PFSK-1 (cell line): ENCODE results near the gene TMEM163.

Experiments used
- FOXP2 ChIP-seq: optimal IDR thresholded peaks from 2 replicates; pipeline ENCODE3; 2011; ENCODE audit warnings: borderline replicate concordance, control low read depth, inconsistent platforms; ENCODE audit not compliant: insufficient read depth; ENCODE audit errors: extremely low read length, extremely low read depth
- POLR2AphosphoS5 ChIP-seq: IDR thresholded peaks from 2 replicates; pipeline ENCODE4 v1.6.1; 2012; ENCODE audit warnings: low read depth, mild to moderate bottlenecking, control low read depth, low read length, moderate library complexity
- REST ChIP-seq, 2 experiments: IDR thresholded peaks; 2 replicates each; pipeline versions ENCODE4 v1.6.1 to v1.8.0; 2011 to 2012; ENCODE audit warnings: low read depth in 2 of 2, low read length in 2 of 2, control low read depth in 1 of 2, inconsistent platforms in 1 of 2, mild to moderate bottlenecking in 1 of 2, moderate library complexity in 1 of 2; ENCODE audit not compliant: insufficient read depth in 1 of 2
- SIN3A ChIP-seq: IDR thresholded peaks from 2 replicates; pipeline ENCODE4 v1.6.1; 2012; ENCODE audit warnings: mild to moderate bottlenecking, low read length, moderate library complexity, borderline replicate concordance; ENCODE audit not compliant: insufficient read depth
- TAF1 ChIP-seq: IDR thresholded peaks from 2 replicates; pipeline ENCODE4 v1.6.1; 2012; ENCODE audit warnings: low read length, control low read depth, borderline replicate concordance; ENCODE audit not compliant: insufficient read depth

The TMEM163 gene

GRCh38 chr2:134667541-134667940 is 51.3 kb downstream of the TMEM163 start:
- TF ChIP-seq TAF1, result no peak
- no peak for TF ChIP-seq POLR2AphosphoS5
- TF ChIP-seq REST (IDR thresholded peaks at IDR 0.05; ENCODE audit: insufficient read depth in 1 of 2, low read depth in 2 of 2, low read length in 2 of 2), result no peak
- no peak for TF ChIP-seq SIN3A
- TF ChIP-seq FOXP2, result no peak

GRCh38 chr2:134667081-134667480 is 51.7 kb downstream of the TMEM163 start:
- TF ChIP-seq REST (IDR thresholded peaks at IDR 0.05; ENCODE audit: insufficient read depth in 1 of 2, low read depth in 2 of 2, low read length in 2 of 2), result no peak
- no peak for TF ChIP-seq FOXP2
- no peak for TF ChIP-seq TAF1
- TF ChIP-seq SIN3A, result no peak
- no peak for TF ChIP-seq POLR2AphosphoS5

GRCh38 chr2:134665727-134666506 is 52.9 kb downstream of the TMEM163 start:
- TF ChIP-seq SIN3A (no peak), POLR2AphosphoS5 (no peak)

- TF ChIP-seq REST (IDR thresholded peaks at IDR 0.05; ENCODE audit: insufficient read depth in 1 of 2, low read depth in 2 of 2, low read length in 2 of 2) (no peak), SIN3A (no peak), TAF1 (no peak), FOXP2 (no peak), POLR2AphosphoS5 (no peak)
These were observed 55.0 kb downstream of the TMEM163 start for GRCh38 chr2:134663451-134664450.

- TF ChIP-seq SIN3A (no peak), REST (IDR thresholded peaks at IDR 0.05; ENCODE audit: insufficient read depth in 1 of 2, low read depth in 2 of 2, low read length in 2 of 2) (no peak), TAF1 (no peak), FOXP2 (no peak)
These were observed 56.0 kb downstream of the TMEM163 start for GRCh38 chr2:134662751-134663150.
